ENCODE measurements around the gene ADGRB2.
A peak's percentile ranks its signal among the peaks of the same experiment; 100 is the strongest.

DNA sequence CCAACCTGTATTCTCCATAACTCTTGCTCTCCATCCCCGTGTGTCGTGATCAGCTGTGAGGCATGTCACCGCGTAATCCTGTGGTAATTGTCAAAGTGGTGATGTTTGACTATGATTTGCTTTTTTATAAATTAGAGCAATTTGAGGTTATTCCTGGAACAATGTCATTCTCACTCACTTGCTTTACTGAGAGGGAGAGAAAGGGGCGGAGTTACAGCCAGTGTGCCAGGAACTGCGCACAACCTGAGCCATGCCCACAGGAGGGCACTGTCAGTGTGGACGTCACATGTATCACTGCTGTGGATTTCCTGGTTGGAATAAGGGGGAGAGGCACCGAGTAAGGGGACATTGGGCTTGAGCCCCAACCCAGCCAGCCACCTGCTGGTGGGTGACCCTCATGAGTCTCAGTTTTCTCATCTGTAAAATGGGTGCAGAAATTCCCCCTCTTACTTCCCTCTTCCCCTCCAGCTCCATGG, 6.9 kb downstream of the ADGRB2 start:
- TF ChIP-seq EZH2 (IDR thresholded peaks at IDR 0.05; ENCODE audit: borderline replicate concordance, low read depth, low read length, severe bottlenecking), result no peak
- TF ChIP-seq, protein P1, sequence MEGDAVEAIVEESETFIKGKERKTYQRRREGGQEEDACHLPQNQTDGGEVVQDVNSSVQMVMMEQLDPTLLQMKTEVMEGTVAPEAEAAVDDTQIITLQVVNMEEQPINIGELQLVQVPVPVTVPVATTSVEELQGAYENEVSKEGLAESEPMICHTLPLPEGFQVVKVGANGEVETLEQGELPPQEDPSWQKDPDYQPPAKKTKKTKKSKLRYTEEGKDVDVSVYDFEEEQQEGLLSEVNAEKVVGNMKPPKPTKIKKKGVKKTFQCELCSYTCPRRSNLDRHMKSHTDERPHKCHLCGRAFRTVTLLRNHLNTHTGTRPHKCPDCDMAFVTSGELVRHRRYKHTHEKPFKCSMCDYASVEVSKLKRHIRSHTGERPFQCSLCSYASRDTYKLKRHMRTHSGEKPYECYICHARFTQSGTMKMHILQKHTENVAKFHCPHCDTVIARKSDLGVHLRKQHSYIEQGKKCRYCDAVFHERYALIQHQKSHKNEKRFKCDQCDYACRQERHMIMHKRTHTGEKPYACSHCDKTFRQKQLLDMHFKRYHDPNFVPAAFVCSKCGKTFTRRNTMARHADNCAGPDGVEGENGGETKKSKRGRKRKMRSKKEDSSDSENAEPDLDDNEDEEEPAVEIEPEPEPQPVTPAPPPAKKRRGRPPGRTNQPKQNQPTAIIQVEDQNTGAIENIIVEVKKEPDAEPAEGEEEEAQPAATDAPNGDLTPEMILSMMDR (IDR thresholded peaks at IDR 0.05; ENCODE audit: borderline replicate concordance, extremely low read depth, low read length, poor library complexity, severe bottlenecking), result peak; percentile 29

Data from DND-41 (cell line).